ENCODE data around the gene RNF223.

The RNF223 gene

GRCh38 chr1:1092894-1093609, 18.9 kb upstream of the RNF223 start:
- no peaks in the 10 kb centered on the region for H3K4me1 ChIP-seq (ENCODE audit: control insufficient read depth, insufficient read depth, low read length, poor library complexity, severe bottlenecking)
- H3K27ac ChIP-seq (ENCODE audit: insufficient read depth, low read length, poor library complexity, severe bottlenecking): no peak overlapping the region
- H3K4me3 ChIP-seq (ENCODE audit: insufficient read depth, low read depth, low read length, poor library complexity, severe bottlenecking): no peak overlapping the region
- H3K36me3 ChIP-seq (ENCODE audit: control insufficient read depth, insufficient read depth, low read length): no peaks in the 10 kb centered on the region
- DNase-seq: no peak
- no peaks in the 10 kb centered on the region for H3K9me3 ChIP-seq (ENCODE audit: control insufficient read depth, low read length)
- H3K27me3 ChIP-seq (replicated peaks; ENCODE audit: control insufficient read depth, insufficient read depth, low read length, poor library complexity, severe bottlenecking): no peaks in the 10 kb centered on the region

DNA sequence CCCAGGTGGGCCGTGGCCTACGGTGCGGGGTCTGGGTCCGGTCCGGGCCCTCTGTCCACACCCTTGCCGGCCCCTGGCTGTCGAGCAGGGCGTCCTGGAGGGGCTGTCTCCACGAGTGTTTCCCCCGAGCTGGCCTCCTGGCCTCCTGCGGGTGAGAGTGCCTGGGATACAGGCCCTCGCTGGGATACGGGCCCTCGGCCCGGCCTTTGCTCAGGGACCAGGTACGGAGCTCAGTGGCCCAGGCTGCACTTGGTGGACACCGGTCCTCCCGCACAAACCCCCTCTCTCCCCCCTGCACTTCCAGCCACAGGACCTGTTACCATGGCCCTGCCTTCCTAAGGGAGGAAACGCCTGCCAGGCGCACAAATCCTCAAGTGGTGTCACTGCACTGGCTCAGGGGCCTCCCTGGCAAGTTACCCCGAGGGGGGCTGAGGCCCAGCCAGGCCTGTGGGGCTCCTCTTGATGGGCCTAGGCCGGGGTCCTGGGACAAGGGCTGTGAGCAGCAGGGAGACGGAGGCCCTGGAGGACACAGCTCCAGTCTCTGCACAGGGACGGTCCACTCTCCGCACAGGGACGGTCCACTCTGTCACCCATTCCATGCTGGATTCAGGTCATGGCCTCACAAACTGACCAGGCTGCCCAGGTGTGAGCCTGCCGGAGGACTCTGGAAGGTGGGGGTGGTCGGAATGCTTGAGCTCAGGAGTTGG, 18.2 kb upstream of the RNF223 start:
- DNase-seq: no peak
- H3K9me3 ChIP-seq (ENCODE audit: control insufficient read depth, low read length): no peaks in the 10 kb centered on the region
- no peak overlapping the region for H3K27ac ChIP-seq (ENCODE audit: insufficient read depth, low read length, poor library complexity, severe bottlenecking)
- no peaks in the 10 kb centered on the region for H3K36me3 ChIP-seq (ENCODE audit: control insufficient read depth, insufficient read depth, low read length)
- no peaks in the 10 kb centered on the region for H3K27me3 ChIP-seq (replicated peaks; ENCODE audit: control insufficient read depth, insufficient read depth, low read length, poor library complexity, severe bottlenecking)
- no peaks in the 10 kb centered on the region for H3K4me1 ChIP-seq (ENCODE audit: control insufficient read depth, insufficient read depth, low read length, poor library complexity, severe bottlenecking)
- H3K4me3 ChIP-seq (ENCODE audit: insufficient read depth, low read depth, low read length, poor library complexity, severe bottlenecking): no peak overlapping the region

GRCh38 chr1:1091344-1092148, 17.4 kb upstream of the RNF223 start:
- Histone ChIP-seq H3K27ac (ENCODE audit: insufficient read depth, low read length, poor library complexity, severe bottlenecking) (no peak overlapping the region), H3K4me3 (ENCODE audit: insufficient read depth, low read depth, low read length, poor library complexity, severe bottlenecking) (no peak overlapping the region), H3K4me1 (ENCODE audit: control insufficient read depth, insufficient read depth, low read length, poor library complexity, severe bottlenecking) (no peaks in the 10 kb centered on the region), H3K27me3 (replicated peaks; ENCODE audit: control insufficient read depth, insufficient read depth, low read length, poor library complexity, severe bottlenecking) (no peaks in the 10 kb centered on the region), H3K36me3 (ENCODE audit: control insufficient read depth, insufficient read depth, low read length) (no peaks in the 10 kb centered on the region), H3K9me3 (ENCODE audit: control insufficient read depth, low read length) (no peaks in the 10 kb centered on the region)
- no peak for DNase-seq

DNA sequence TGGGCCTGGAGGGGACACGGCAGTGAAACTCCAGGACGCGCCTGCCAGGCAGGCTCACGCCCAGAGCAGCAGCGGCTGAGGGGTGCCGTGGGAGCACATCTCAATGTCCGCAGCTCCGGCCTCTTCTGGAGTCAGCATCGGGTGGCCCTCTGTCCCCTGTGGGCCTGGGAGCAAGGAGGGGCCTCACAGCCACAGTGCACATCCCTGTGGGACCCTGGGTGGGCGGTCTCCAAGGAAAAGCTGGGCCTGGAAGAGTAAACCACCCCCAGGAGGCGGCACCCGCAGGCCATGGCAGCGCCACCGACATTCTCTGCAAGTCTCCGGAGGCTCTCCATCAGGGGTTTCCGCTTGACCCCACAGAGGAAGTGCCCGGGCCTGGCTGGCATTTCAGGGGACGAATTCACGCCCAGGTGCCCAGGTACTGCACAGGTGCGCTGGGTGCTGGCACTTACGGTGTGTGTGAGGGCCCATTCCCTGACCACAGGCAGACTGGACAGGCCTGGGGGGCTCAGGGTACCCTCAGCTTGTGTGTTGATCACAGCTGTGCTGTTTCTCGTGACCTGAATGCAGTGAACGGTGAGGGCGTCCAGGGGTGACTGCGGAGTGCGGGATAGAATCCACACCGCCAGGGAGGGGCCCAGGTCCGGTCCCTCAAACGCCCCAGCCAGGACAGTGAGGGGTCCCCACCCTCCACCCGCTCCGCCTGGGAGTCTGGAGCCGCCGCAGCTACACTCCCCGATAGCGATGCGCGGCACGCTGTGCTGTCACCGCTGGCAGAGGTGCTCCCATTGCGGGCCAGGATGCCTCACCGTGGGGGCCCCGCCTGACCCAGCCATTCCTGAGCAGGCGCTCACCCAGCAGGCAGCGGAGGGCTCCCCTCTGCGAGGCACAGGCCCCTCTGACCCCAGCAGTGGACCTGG, 16.6 kb upstream of the RNF223 start:
- no peak for DNase-seq
- Histone ChIP-seq H3K4me3 (ENCODE audit: insufficient read depth, low read depth, low read length, poor library complexity, severe bottlenecking) (no peak overlapping the region), H3K36me3 (ENCODE audit: control insufficient read depth, insufficient read depth, low read length) (no peaks in the 10 kb centered on the region), H3K27ac (ENCODE audit: insufficient read depth, low read length, poor library complexity, severe bottlenecking) (no peak overlapping the region), H3K9me3 (ENCODE audit: control insufficient read depth, low read length) (no peaks in the 10 kb centered on the region), H3K27me3 (replicated peaks; ENCODE audit: control insufficient read depth, insufficient read depth, low read length, poor library complexity, severe bottlenecking) (no peaks in the 10 kb centered on the region), H3K4me1 (ENCODE audit: control insufficient read depth, insufficient read depth, low read length, poor library complexity, severe bottlenecking) (no peaks in the 10 kb centered on the region)

- H3K27ac ChIP-seq (ENCODE audit: insufficient read depth, low read length, poor library complexity, severe bottlenecking): no peak overlapping the region
- no peaks in the 10 kb centered on the region for H3K9me3 ChIP-seq (ENCODE audit: control insufficient read depth, low read length)
- DNase-seq: no peak
- no peak overlapping the region for H3K4me3 ChIP-seq (ENCODE audit: insufficient read depth, low read depth, low read length, poor library complexity, severe bottlenecking)
- H3K36me3 ChIP-seq (ENCODE audit: control insufficient read depth, insufficient read depth, low read length): no peaks in the 10 kb centered on the region
- H3K4me1 ChIP-seq (ENCODE audit: control insufficient read depth, insufficient read depth, low read length, poor library complexity, severe bottlenecking): no peaks in the 10 kb centered on the region
- H3K27me3 ChIP-seq (replicated peaks; ENCODE audit: control insufficient read depth, insufficient read depth, low read length, poor library complexity, severe bottlenecking): no peaks in the 10 kb centered on the region
Measured at GRCh38 chr1:1089731-1090423, 15.8 kb upstream of the RNF223 start.

DNA sequence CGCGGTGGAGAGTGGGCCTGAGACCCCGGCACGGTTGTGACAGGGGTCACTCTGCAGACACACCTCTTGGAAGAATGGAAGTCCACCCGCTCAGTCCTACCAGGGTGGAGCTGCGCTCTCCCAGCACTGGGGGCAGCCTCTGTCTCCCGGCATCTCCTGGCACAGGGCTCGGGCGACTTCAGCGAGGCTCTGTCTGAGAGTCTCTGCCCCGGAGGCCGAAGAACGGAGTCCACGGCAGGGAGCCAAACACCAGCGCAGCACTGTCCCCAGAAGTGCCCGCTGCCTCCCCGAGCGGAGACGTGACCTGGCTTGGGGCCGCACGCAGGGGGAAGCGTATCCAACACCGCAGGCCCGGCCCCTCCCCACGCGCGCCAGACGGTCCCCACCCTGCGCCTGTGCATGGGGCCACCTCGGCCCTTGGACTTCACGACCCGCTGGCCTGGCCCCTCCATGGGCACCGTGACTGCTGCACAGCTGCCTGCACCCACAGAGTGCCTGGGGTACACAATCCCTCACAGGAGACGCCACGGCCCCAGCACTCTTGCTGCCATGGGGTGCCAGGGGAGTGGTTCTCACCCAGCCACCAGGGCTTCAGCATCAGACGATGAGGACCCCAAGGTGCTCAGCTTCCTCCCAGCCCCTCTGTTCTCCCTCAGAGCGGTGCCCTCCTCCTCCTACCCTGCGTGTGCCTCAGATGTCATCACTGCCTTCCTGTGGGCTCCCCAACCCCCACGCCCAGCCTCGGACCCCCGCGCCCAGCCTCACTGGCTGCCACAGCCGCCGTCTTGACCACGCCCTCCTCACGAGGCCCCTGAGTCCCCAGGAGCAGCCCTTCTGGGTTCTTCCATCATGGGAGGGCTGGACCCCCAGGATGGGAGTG, 14.9 kb upstream of the RNF223 start:
- H3K4me3 ChIP-seq (ENCODE audit: insufficient read depth, low read depth, low read length, poor library complexity, severe bottlenecking): no peak overlapping the region
- H3K27me3 ChIP-seq (replicated peaks; ENCODE audit: control insufficient read depth, insufficient read depth, low read length, poor library complexity, severe bottlenecking): no peaks in the 10 kb centered on the region
- H3K27ac ChIP-seq (ENCODE audit: insufficient read depth, low read length, poor library complexity, severe bottlenecking): no peak overlapping the region
- no peaks in the 10 kb centered on the region for H3K4me1 ChIP-seq (ENCODE audit: control insufficient read depth, insufficient read depth, low read length, poor library complexity, severe bottlenecking)
- DNase-seq: no peak
- H3K36me3 ChIP-seq (ENCODE audit: control insufficient read depth, insufficient read depth, low read length): no peaks in the 10 kb centered on the region
- no peaks in the 10 kb centered on the region for H3K9me3 ChIP-seq (ENCODE audit: control insufficient read depth, low read length)

DNA sequence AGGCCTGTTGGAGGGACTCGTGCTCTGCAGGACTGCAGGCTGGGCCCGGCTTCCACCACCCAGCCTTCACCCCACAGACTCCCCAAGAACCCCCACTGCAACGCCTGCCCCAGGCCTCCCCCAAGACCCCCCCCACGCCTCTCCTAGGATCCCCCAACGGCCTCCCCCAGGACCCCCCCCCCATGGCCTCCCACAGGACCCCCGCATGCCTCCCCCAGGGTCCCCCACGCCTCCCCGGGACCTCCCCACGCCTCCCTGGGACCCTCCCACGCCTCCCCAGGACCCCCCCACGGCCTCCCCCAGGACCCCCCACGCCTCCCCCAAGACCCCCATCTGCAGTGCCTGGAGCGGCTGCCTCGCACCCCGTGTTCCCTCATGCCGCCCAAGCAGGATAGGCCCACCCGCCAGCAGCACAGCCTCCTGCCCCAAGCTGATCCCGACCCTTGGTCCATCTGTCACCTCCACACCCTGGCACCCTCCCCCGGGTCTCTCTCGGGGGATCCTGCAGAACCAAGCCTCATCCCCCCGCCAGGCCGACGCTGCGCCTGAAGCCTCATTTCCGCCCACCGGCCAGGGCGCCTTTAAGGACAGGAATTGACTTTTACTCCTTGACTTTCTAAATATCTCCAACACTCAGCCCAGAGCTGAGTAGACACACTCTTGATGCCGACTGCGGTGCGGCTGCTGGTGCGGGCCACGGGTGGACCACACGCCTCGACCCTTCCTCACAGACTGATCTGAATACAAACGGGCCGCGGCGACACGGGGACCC, 14.1 kb upstream of the RNF223 start:
- Histone ChIP-seq H3K9me3 (ENCODE audit: control insufficient read depth, low read length) (no peaks in the 10 kb centered on the region), H3K4me3 (ENCODE audit: insufficient read depth, low read depth, low read length, poor library complexity, severe bottlenecking) (no peak overlapping the region), H3K27ac (ENCODE audit: insufficient read depth, low read length, poor library complexity, severe bottlenecking) (no peak overlapping the region), H3K36me3 (ENCODE audit: control insufficient read depth, insufficient read depth, low read length) (no peaks in the 10 kb centered on the region), H3K4me1 (ENCODE audit: control insufficient read depth, insufficient read depth, low read length, poor library complexity, severe bottlenecking) (no peaks in the 10 kb centered on the region), H3K27me3 (replicated peaks; ENCODE audit: control insufficient read depth, insufficient read depth, low read length, poor library complexity, severe bottlenecking) (no peaks in the 10 kb centered on the region)
- DNase-seq: no peak

DNA sequence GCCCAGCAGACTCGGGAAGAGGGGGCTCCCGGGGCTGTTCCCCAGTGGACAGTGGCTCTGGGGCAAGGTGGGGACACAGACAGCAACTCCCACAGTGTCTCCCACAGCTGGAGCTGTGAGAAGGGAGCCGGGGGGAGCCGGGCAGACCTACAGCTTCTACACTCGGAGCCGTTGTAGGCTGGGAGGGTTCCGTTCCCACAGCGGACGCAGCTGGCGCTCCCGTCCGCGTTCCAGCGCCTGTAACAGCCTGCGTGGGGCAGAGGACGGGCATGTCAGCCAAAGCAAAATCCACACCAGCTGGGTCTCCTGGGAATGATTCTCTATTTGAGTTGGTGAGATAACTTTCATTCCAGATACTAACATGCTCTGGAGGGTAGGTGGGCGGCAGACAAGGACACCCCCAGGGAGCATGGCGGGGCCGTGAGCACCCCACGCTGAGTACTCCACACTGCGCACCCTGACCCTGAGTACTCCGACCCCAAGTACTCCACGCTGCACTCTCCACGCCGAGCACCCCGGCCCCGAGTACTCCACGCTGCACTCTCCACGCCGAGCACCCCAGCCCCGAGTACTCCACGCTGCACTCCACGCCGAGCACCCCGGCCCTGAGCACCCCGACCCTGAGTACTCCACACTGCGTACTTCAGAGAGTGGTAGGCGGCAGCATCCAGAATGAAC, 13.4 kb upstream of the RNF223 start:
- no peaks in the 10 kb centered on the region for H3K27me3 ChIP-seq (replicated peaks; ENCODE audit: control insufficient read depth, insufficient read depth, low read length, poor library complexity, severe bottlenecking)
- no peak overlapping the region for H3K4me3 ChIP-seq (ENCODE audit: insufficient read depth, low read depth, low read length, poor library complexity, severe bottlenecking)
- DNase-seq: no peak
- no peaks in the 10 kb centered on the region for H3K36me3 ChIP-seq (ENCODE audit: control insufficient read depth, insufficient read depth, low read length)
- H3K27ac ChIP-seq (ENCODE audit: insufficient read depth, low read length, poor library complexity, severe bottlenecking): no peak overlapping the region
- H3K4me1 ChIP-seq (ENCODE audit: control insufficient read depth, insufficient read depth, low read length, poor library complexity, severe bottlenecking): no peaks in the 10 kb centered on the region
- no peaks in the 10 kb centered on the region for H3K9me3 ChIP-seq (ENCODE audit: control insufficient read depth, low read length)

Data from effector memory CD4-positive, alpha-beta T cell (primary cell).